HCEC 1CT (cell line): ENCODE results near the gene NEDD4L.

Source experiments
- DNase-seq: peaks from one replicate; pipeline ENCODE4 v3.0.0-alpha.2; 2017

NEDD4L gene

DNA sequence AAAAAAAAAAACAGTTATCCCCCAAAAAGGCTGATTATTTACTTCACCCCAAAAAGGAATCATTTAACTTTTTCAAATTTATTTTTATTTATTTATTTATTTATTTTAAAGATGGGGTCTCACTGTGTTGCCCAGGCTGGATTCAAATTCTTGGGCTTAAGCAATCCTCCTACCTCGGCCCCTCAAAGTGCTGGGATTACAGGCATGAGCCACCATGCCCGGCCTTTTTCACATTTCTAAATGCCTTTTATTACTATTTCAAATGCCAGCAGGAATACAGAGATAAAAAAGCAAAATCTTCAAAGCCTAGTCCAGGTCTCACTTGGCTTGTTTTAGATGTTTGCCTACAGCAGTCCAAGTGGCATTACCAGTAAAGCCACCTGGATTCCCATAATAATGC lies 345.7 kb downstream of the NEDD4L start:
- DNase-seq = no peak

DNA sequence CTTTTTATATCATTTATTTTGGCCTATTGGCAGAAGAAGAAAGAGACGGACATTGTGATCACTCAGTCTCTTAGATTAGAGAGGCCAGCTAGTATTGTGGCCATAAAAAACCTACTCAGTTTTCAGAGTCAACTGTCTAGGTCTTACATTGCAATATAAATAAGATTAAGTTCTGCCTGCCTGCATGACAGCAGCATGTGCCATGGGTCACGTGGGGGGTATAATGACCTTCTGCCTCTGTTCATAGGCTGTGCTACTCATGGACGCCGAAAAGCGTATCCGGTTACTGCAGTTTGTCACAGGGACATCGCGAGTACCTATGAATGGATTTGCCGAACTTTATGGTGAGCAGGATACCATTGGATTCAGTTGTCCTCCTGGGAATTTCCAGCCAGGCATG lies 346.4 kb downstream of the NEDD4L start:
- no peak for DNase-seq

DNA sequence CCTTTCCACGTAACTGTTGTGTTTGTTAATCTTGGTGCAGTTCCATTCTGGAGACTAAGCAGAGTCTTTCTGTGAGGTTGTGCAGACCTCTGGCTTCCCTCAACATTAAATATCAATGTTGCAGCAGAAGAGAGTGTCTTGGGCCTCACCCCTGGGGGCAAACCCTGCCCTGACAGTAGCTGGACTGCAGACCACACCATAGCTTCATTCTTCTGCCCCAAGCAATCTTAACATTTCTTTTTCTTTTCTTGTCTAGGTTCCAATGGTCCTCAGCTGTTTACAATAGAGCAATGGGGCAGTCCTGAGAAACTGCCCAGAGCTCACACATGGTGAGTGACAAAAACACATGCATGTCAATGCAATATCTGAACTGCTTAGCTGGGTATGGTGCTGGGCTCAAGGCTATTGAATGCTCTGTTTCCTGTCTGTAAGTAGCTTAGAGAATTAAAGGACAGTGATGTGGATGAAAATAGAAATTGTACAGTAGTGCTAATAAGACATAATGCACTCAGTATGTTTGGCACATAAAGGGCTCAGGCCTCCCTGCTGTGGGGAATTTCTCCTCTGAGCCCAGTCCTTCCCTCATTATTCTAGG lies 347.3 kb downstream of the NEDD4L start:
- DNase-seq = no peak

DNA sequence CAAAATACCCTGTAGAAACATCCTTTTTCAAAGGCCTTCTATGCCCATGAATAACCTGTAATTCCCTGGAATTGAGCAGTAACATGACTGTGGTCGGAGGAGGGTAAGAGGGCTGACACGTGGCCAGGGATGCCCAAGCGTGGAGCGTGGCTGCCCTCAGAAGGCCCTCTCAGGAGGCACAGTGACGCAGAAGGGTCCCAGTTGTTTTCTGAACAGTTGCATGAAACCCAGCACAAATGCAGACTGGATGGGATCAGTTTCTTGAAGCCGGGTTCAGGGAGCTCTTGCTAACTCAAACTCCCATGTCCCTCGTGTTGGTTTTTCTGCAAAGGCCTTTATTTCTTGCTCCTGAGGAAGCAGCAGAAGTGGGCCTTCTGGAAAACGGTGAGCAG lies 347.9 kb downstream of the NEDD4L start:
- no peak for DNase-seq

DNA sequence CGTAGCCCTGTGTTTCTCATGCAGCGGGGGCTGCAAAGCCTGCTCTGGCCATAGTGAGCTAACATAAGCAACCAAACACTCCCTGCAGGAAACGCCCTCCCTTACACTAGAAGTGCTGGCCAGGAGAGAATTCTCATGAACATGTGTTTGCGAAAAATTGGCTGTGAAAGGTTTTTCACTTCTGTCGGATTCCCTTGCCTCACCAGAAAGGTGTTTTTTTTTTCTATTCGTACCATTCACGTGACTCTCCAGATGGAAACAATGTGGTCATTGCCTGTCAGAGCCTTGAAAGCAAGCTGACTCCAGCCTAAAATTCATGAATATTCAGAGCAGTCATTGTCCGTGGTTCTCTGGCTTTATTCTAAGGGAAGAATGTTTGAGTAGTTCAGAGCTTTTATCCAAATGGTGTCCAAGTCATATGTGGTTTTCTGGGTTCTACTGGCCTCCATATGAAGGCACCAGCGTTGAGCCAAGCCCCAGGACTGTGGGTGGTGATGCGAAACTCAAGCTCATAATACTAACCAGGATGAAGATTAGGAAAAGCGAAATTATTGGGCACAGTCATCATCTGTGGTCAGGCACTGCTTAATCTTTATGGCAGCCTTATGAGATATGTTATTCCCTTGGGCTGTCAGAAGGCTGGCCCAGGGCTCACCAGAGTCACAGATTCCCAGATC lies 348.4 kb downstream of the NEDD4L start:
- DNase-seq = no peak

DNA sequence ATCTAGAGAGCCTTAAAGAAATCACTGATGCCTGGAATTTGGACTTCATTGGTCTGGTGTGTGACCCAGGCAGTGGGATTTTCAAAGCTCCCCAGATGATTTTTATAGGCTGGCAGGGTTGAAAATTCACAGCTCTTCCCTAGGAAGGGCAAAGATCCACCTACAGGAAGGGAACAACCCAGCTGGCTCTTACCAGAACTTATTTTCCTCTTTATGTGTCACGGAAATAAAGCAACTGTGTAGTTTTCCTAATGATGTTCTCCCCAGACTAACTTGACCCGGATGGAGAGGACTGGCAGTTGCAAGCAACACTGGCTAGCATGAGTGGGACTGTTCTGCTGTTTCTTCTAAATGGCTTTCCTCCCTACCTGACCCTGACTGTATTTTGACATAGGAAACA lies 349.3 kb downstream of the NEDD4L start:
- no peak for DNase-seq

DNA sequence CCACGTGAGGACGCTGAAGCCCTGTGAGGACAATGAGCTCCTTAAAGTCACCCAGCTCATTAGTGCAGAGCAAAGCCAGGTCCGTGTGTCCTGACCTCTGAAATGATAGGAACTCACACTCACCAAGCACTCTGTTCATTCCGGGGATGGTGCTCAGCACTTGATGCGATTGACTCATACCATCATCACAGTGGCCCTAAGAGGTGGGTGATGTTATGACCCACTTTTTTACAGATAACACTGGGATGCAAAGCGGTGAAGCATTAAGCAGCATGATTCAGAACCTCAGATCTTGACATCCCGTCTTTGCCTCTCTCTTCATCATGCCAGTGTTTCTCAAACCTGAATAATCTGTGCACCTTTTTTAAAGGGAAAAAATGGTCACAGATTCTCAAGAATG lies 350.0 kb downstream of the NEDD4L start:
- DNase-seq = peak; percentile 62

DNA sequence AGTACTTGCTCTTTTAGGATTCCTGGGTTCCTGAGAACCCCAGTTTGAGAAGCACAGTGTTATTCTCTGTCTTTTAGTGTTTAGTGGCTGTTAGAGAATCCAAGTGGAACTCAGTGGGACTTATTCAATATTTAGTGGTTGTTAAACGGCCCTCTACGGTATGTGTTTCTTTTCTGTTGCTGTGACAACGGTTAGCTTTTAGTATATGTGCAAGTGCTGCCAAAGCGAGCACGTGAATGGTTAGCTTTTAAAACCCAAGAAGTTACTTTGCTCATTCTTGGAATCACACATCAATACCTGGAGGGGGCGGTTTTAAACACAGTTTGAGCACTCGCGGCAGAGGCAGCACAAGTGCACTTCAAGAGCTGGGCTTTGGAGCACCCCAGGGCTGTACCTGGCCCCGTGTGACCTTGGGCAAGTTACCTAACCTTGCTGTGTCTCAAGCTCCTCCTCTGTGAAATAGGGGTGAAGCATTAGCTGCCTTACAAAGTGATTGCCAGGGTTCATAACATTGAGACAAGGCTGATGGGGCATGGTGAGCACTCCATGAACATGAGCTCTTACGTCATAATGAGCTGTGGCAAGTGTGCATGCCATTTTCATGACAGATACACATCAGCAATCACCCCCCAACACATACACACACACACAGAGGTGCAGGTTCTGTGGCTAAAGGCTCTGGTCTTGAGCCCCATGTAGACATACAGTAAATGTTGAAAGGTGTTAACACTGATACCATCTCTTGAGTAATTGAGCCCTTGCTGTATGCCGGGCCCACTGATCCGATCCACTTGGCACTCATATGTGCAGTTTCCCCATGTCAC lies 350.8 kb downstream of the NEDD4L start:
- peak; percentile 54 for DNase-seq

DNA sequence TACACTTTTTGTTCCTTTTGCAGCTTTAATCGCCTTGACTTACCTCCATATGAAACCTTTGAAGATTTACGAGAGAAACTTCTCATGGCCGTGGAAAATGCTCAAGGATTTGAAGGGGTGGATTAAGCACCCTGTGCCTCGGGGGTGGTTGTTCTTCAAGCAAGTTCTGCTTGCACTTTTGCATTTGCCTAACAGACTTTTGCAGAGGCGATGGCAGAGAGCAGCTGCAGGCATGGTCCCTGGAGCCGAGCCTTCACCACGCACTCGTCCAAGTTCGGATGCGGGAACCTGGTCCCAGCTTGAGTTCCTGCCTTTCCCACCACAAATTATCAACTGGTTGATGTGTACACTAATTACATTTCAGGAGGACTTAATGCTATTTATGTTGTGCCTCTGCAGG lies 352.1 kb downstream of the NEDD4L start:
- no peak for DNase-seq

DNA sequence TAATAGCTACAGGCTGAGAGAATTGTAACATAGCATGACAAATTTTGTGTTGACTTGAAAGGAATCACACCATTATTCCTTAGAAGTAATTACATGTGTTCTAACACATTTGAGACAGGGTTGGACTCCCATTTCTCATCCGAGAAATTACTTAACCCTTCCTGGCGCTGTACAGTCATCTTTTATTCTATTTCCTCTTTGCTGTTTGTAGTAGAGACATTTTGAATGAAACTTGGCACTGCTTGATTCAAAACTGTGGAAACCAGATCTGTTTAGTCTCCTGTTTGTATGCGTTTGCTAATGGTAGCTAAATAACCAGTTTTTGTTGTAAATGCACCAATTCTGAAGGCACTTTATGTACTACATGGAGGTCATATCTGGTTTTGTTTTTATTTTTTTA lies 352.9 kb downstream of the NEDD4L start:
- DNase-seq = no peak

DNA sequence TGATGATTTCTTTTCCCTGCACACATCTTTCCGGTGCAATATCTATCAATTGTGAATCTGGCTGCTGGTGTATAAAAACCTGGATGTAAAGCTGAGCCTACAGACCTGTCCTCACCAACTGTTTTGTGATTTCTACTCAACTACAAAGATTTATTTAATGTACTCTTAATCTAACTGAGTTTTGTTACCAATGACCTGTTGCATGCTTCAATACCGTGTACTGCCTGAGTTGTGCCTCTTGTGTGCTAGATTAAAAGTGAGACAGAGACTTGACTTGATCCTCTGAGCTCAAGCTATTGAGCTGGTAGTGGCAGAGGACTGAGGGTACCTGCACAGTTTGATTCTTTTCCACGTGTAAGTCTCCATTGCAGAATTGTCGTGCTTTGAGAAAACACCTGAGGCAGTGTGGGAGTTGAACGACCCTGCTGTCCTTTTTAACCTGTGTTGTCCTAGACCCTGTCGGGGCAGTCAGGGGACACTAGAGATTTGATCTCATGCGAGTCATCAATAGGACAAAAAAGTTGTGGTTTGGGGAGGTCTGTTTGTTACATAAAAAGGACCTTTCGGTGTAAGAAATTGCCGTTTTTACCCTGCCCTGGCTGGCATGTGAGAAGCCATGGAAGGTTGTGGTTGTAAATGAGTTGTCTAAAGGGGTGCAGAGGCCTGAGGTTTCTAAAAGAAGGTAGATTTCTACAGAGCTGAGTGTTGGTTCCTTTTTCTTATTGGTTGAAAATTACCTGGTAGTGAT lies 353.5 kb downstream of the NEDD4L start:
- no peak for DNase-seq

DNA sequence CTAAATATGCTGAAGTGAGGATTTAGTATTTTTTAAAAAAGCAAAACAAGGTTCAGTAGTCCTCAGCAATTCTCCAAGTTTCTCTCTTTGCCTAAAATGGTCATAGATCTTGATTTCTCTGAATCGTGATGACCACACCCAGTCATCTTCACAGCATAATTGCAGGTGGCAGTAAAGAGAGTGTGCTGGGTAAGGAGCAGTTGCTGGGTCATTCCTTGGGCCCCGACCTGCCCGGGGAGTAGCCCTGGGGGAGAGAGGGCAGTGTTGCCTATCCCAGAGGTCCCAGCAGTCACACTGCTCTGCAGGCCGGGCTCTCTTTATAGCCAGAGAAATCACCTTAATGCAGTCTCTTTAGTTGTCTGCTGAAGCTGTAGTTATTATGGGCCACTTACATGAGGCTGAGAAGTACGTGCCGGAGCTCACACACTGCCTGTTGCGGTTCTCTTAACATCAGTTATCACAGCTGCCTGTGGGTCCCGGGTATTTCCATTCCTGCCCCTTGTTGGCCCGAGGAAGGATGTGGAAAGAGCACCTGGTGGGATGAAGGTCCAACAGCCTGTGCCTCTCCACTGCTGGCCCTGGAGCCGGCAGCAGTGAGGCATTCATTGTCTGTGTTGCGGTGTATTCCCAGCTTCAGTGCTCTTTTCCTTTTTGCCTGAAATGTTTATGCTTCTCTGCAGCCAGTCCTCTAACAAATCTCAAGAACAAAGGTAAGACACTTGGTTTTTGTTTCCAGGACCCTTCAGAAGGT lies 354.8 kb downstream of the NEDD4L start:
- DNase-seq = no peak

DNA sequence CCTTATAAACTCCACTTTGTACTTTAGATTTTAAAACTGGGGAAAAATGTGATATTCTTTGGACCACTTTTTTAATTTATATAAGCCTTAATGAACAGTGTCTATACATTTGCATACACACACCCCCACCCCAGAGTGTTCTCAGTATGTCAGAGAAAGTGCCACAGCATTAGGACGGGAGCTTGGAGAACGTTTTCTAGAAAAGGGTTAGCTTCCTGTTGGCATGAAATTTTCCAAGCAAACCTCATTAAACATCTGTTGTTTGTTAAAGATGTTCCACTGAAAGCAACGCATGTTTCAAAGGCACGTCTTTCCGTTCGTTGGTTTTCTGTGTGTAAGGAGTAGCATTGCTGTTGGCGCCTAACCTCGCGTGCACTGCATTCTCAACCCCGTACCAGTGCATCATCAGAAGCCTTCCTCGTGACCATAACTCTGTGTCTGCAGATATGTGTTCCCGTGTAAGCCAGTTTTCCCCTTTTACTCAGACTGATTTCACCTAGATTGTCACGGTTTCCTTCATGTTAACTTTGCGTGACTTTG lies 356.4 kb downstream of the NEDD4L start:
- DNase-seq = no peak

DNA sequence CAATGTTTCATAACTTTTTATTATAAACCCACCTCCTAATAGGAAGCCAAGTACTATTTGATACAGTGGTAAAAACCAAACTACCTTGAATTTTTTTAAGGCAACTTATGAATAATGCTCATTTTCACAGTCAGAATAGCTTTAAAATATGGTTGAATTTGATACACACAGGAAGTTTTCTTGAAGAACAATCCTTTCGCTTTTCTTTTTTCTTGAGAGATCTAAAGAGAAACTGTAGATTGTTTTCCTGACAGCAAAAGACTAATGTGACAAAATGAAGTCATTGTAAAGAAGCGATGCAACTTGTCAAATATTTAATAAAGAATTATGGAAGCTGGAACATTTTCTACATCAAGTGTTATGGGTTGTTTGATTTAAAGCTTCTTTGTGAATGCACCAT lies 357.2 kb downstream of the NEDD4L start:
- DNase-seq = no peak

DNA sequence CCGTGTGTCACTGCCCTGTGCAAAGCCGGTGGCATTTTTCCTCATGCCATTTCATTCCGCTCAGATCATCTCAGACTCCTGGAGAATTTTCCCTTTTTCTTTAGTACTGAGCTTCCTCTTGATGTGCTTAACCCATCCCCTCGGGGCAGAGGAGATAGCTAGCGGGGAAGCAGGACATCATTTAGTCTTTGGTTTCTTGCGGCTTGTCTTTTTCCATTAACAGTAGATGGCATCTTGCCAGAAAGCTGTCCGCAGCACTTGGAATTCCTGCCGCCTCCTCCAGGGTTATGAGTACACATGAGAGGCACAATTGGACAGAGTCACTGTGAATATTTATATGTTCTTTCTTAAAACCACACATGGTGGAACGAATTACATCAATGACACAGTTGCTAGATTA lies 358.2 kb downstream of the NEDD4L start:
- DNase-seq = peak; percentile 35

DNA sequence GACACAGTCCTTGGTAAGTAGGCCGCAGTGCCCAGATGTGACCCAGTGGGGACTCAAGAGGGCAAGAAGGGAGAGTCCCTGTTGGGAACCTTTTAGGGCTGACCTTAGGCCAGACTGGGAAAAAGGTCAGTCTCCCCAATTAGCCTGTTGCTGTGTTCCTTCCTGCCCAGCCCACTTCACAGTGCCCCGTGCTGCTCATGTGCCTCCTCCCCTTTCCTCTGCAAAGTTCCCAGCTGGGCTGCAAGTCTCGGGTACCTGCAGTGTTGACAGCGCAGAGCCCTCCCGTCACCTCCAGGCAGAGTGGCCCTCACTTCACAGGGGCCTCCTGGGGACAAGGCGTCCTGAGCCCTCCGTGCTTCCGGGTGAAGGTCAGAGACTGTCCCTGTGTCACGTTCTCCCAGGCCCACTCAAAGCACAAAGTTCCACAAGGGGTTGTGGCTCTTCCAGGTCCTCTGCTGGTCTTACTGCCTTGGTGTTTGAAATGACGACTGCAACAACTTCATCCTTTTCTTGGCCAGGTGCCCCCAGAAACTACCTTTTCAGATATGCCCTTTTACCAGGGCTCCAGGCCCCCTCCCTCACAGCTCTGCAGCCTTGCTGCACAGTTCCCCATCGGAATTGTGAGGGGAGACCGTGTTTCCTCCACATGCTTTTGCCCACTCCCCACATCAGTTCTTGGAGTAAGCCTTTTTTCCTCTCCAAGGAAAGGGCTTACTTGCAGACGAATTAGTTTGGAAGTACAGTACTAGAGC lies 359.1 kb downstream of the NEDD4L start:
- no peak for DNase-seq

DNA sequence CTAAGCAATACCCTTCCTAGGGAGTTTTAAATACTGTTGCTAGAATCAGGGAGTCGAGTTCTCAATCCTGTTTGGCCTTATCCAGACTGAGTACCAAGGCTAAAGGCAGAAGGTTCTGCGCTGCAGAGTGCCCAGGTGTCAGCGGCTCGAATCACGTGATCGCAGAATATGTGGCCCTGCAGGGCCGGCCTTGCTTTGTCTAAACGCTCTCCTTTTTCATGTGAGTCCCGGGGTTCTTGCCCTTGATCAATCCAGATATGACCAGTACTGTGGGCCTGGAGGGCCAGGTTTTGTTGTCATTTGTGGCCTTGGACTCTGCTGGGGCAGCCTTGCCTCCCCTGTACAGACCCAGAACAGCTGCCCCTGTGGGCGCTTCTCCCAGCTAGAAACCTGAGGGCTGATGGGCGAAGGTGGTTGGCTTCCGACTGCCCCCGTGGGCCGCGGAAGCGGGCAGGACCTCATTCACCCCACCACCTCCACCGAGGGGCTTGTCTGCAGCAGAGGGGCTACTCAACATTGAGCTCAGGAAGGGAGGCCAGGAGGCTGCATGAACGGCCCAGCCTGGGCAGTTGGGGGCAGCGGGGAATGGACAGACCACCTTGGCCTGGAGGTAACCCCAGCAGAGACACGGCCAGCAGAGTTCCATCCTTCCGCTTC lies 359.9 kb downstream of the NEDD4L start:
- no peak for DNase-seq

DNA sequence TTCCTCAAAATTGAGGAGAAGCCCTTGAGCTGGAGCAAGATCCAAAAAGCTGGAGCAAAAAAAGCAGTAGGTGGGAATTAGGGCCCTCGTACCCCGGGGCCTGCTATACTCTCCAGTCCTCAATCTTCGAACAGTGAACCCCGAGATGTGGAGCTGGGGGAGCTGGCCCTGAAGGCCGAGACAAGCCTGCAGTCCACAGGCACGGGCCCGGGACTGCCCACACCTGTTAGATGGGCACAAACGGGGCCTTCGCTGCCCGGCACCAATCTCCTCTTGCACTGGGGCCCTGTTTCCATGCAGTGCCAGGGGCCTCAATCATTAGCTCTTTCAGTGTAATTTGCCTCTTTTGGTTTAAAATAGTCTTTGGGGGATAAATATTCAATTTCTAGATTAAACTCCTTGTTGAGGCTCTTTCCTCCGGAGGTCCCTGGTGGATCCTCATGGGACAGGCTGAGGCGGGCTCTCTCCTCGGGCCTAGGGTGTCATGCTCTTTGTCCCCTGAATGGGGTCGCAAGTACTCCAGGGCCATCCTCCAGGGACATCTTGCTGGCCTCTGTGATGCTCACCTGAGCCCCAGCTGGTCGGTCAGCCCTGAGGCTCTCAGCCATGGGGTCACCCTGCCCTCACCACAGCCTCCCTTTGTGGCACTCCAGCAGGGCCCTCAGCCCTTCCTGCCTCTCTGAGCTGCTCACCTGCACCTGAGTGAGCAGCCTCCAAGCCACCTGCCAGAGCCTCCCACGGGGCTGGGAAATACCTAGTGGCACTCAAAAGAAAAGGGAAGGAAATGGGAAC lies 361.3 kb downstream of the NEDD4L start:
- no peak for DNase-seq

DNA sequence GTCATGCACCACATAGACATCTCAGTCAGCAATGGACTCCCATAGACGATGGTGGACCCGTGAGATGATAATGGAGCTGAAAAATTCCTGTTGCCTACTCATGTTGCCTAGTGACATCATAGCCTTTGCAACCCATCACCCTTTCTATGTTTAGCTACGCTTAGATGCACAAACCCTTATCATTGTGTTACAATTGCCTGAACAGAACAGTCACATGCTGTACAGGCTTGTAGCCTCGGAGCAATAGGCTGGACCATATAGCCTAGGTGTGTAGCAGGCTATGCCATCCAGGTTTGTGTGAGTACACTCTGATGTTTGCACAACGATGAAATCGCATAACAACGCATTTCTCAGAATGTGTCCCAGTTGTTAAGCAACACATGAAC lies 363.2 kb downstream of the NEDD4L start:
- no peak for DNase-seq
